Central memory CD8-positive, alpha-beta T cell (primary cell): Measurements from ENCODE around the gene C1QTNF6.
"Not testable (repeated sequence)": the region's sequence is repeated elsewhere in the genome, so short reads cannot be mapped to it uniquely, and the experiment has no call there.

Experiments
- ATAC-seq: fragments of 150-1000 bp; cut with Tn5 transposase; replicated peaks from 2 replicates; pipeline ENCODE4 v1.10.0; 2022; ENCODE audit warnings: mild to moderate bottlenecking, moderate FRiP score, moderate number of reproducible peaks; ENCODE audit not compliant: poor library complexity, severe bottlenecking; ENCODE audit errors: extremely low read depth
- DNase-seq, 2 donors: peaks; one replicate each; pipeline ENCODE4 v3.0.0; 2021; ENCODE audit warnings: low spot score in 2 of 2
- H3K27ac Mint-ChIP-seq: one replicate; pipeline ENCODE4 v1.8.0; 2022; ENCODE audit warnings: low read depth, mild to moderate bottlenecking, moderate library complexity, mixed read lengths
- H3K27me3 Mint-ChIP-seq: one replicate; pipeline ENCODE4 v1.8.0; 2022; ENCODE audit warnings: mixed read lengths
- H3K36me3 Mint-ChIP-seq: one replicate; pipeline ENCODE4 v1.8.0; 2022; ENCODE audit warnings: mild to moderate bottlenecking, moderate library complexity, mixed read lengths; ENCODE audit not compliant: insufficient read depth
- H3K4me1 Mint-ChIP-seq: one replicate; pipeline ENCODE4 v1.8.0; 2022; ENCODE audit warnings: mixed read lengths
- H3K4me3 Mint-ChIP-seq: one replicate; pipeline ENCODE4 v1.8.0; 2022; ENCODE audit warnings: mild to moderate bottlenecking, moderate library complexity, mixed read lengths
- H3K9me3 Mint-ChIP-seq: one replicate; pipeline ENCODE4 v1.8.0; 2022; ENCODE audit warnings: mixed read lengths

Gene C1QTNF6

GRCh38 chr22:37170689-37171405, 17.2 kb downstream of the C1QTNF6 start:
- DNase-seq, H3K4me3 Mint-ChIP-seq, ATAC-seq, H3K9me3 Mint-ChIP-seq, H3K27me3 Mint-ChIP-seq: not testable (repeated sequence)
- Mint-ChIP-seq H3K4me1 (peaks cover 76% of the 10 kb centered on the region), H3K36me3 (peaks cover 15% of the 10 kb centered on the region), H3K27ac (peak overlapping the region; percentile 83)

- H3K9me3 Mint-ChIP-seq, result no peaks in the 10 kb centered on the region
- H3K27me3 Mint-ChIP-seq, result no peaks in the 10 kb centered on the region
- DNase-seq (no peak), ATAC-seq (no peak)
- H3K4me1 Mint-ChIP-seq, result peaks cover 79% of the 10 kb centered on the region
- H3K4me3 Mint-ChIP-seq, result peak overlapping the region; percentile 85
- H3K27ac Mint-ChIP-seq, result peak overlapping the region; percentile 83
- peaks cover 15% of the 10 kb centered on the region for H3K36me3 Mint-ChIP-seq
These were observed 17.9 kb downstream of the C1QTNF6 start for GRCh38 chr22:37169947-37170688.

GRCh38 chr22:37169406-37169805, 18.6 kb downstream of the C1QTNF6 start:
- Mint-ChIP-seq H3K9me3 (no peaks in the 10 kb centered on the region), H3K4me1 (peaks cover 79% of the 10 kb centered on the region), H3K36me3 (peaks cover 16% of the 10 kb centered on the region), H3K27me3 (no peaks in the 10 kb centered on the region), H3K27ac (peak overlapping the region; percentile 83), H3K4me3 (peak overlapping the region; percentile 85)
- ATAC-seq (no peak), DNase-seq (no peak)

- no peak for DNase-seq
- H3K27ac Mint-ChIP-seq, result peak overlapping the region; percentile 83
- no peaks in the 10 kb centered on the region for H3K9me3 Mint-ChIP-seq
- H3K4me1 Mint-ChIP-seq, result peaks cover 84% of the 10 kb centered on the region
- no peak for ATAC-seq
- peak overlapping the region; percentile 85 for H3K4me3 Mint-ChIP-seq
- H3K27me3 Mint-ChIP-seq, result no peaks in the 10 kb centered on the region
- H3K36me3 Mint-ChIP-seq, result peaks cover 14% of the 10 kb centered on the region
These were observed 19.9 kb downstream of the C1QTNF6 start for GRCh38 chr22:37167981-37168647.

- DNase-seq, result no peak
- Mint-ChIP-seq H3K27me3 (no peaks in the 10 kb centered on the region), H3K4me1 (peaks cover 86% of the 10 kb centered on the region), H3K4me3 (peak overlapping the region; percentile 85), H3K27ac (peak overlapping the region; percentile 83), H3K9me3 (no peaks in the 10 kb centered on the region), H3K36me3 (peaks cover 17% of the 10 kb centered on the region)
- no peak for ATAC-seq
These were observed 20.7 kb downstream of the C1QTNF6 start for GRCh38 chr22:37167176-37167980.

GRCh38 chr22:37166675-37167066, 21.4 kb downstream of the C1QTNF6 start:
- Mint-ChIP-seq H3K27me3 (no peaks in the 10 kb centered on the region), H3K4me3 (peak overlapping the region; percentile 85), H3K36me3 (peaks cover 18% of the 10 kb centered on the region), H3K4me1 (peaks cover 92% of the 10 kb centered on the region), H3K9me3 (no peaks in the 10 kb centered on the region), H3K27ac (peak overlapping the region; percentile 83)
- peak; percentile 77 to 78 for DNase-seq
- peak; percentile 42 for ATAC-seq

- no peak for DNase-seq
- Mint-ChIP-seq H3K4me3 (peak overlapping the region; percentile 85), H3K27ac (peak overlapping the region; percentile 83), H3K9me3 (no peaks in the 10 kb centered on the region), H3K36me3 (peaks cover 17% of the 10 kb centered on the region), H3K4me1 (peaks cover 86% of the 10 kb centered on the region), H3K27me3 (no peaks in the 10 kb centered on the region)
- peak; percentile 14 for ATAC-seq
These were observed 21.9 kb downstream of the C1QTNF6 start for GRCh38 chr22:37165940-37166674.

GRCh38 chr22:37165066-37165465, 23.0 kb downstream of the C1QTNF6 start:
- Mint-ChIP-seq H3K27ac (peak overlapping the region; percentile 83), H3K36me3 (peaks cover 19% of the 10 kb centered on the region), H3K4me1 (peaks cover 79% of the 10 kb centered on the region), H3K9me3 (no peaks in the 10 kb centered on the region), H3K4me3 (peak overlapping the region; percentile 70), H3K27me3 (no peaks in the 10 kb centered on the region)
- DNase-seq, result no peak
- ATAC-seq, result no peak

- DNase-seq, result no peak
- no peaks in the 10 kb centered on the region for H3K9me3 Mint-ChIP-seq
- no peaks in the 10 kb centered on the region for H3K27me3 Mint-ChIP-seq
- no peak for ATAC-seq
- peak overlapping the region; percentile 89 for H3K27ac Mint-ChIP-seq
- peak overlapping the region; percentile 70 for H3K4me3 Mint-ChIP-seq
- H3K4me1 Mint-ChIP-seq, result peaks cover 76% of the 10 kb centered on the region
- H3K36me3 Mint-ChIP-seq, result peaks cover 19% of the 10 kb centered on the region
These were observed 23.6 kb downstream of the C1QTNF6 start for GRCh38 chr22:37164505-37164887.

GRCh38 chr22:37163575-37164504, 24.2 kb downstream of the C1QTNF6 start:
- peak in 1 of 2 donors; percentile 38 for DNase-seq
- H3K9me3 Mint-ChIP-seq, result no peaks in the 10 kb centered on the region
- no peaks in the 10 kb centered on the region for H3K27me3 Mint-ChIP-seq
- peak; percentile 21 for ATAC-seq
- H3K4me3 Mint-ChIP-seq, result peak overlapping the region; percentile 70
- H3K36me3 Mint-ChIP-seq, result peaks cover 19% of the 10 kb centered on the region
- H3K27ac Mint-ChIP-seq, result peak overlapping the region; percentile 89
- H3K4me1 Mint-ChIP-seq, result peaks cover 76% of the 10 kb centered on the region

- peaks cover 71% of the 10 kb centered on the region for H3K4me1 Mint-ChIP-seq
These were observed 25.0 kb downstream of the C1QTNF6 start for GRCh38 chr22:37163096-37163489.

More at GRCh38 chr22:37163096-37163489, 25.0 kb downstream of the C1QTNF6 start:
- H3K27ac Mint-ChIP-seq, result peak overlapping the region; percentile 89
- ATAC-seq (no peak), DNase-seq (no peak)
- peak overlapping the region; percentile 54 for H3K4me3 Mint-ChIP-seq
- H3K27me3 Mint-ChIP-seq, result no peaks in the 10 kb centered on the region
- peaks cover 19% of the 10 kb centered on the region for H3K36me3 Mint-ChIP-seq
- no peaks in the 10 kb centered on the region for H3K9me3 Mint-ChIP-seq
